ENCODE data around the gene PSRC1.

- TF ChIP-seq, protein P1, sequence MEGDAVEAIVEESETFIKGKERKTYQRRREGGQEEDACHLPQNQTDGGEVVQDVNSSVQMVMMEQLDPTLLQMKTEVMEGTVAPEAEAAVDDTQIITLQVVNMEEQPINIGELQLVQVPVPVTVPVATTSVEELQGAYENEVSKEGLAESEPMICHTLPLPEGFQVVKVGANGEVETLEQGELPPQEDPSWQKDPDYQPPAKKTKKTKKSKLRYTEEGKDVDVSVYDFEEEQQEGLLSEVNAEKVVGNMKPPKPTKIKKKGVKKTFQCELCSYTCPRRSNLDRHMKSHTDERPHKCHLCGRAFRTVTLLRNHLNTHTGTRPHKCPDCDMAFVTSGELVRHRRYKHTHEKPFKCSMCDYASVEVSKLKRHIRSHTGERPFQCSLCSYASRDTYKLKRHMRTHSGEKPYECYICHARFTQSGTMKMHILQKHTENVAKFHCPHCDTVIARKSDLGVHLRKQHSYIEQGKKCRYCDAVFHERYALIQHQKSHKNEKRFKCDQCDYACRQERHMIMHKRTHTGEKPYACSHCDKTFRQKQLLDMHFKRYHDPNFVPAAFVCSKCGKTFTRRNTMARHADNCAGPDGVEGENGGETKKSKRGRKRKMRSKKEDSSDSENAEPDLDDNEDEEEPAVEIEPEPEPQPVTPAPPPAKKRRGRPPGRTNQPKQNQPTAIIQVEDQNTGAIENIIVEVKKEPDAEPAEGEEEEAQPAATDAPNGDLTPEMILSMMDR (IDR thresholded peaks at IDR 0.05) = no peak
- TF ChIP-seq EZH2 (IDR thresholded peaks at IDR 0.05) = no peak
- TF ChIP-seq EZH2phosphoT487 (IDR thresholded peaks at IDR 0.05) = no peak
These were observed 1.0 kb upstream of the PSRC1 start for GRCh38 chr1:109283748-109284600.

Data from neural progenitor cell (in vitro differentiated cells).